Right lobe of liver (tissue), 6 donors: ENCODE data around the gene CLASP2. TPM values are rescaled to one million over a fixed set of nuclear protein-coding genes. Genes with fewer than 3 reads are reported as not detected.

ENCODE experiments used
- ATAC-seq, 4 donors: fragments of 200-7000 bp; cut with Tn5 transposase; one replicate each; pipeline ENCODE4 v1.9.1; 2020; ENCODE audit warnings: mild to moderate bottlenecking in 4 of 4, moderate library complexity in 4 of 4
- DNase-seq, 3 donors: peaks; one replicate each; pipeline ENCODE4 v3.0.0-alpha.2; 2020
- H3K27ac ChIP-seq, 3 donors: fragments of 200-600 bp; one replicate each; pipeline ENCODE4 v1.8.0; 2022
- H3K27me3 ChIP-seq, 2 donors: fragments of 200-600 bp; one replicate each; pipeline ENCODE4 v1.8.0; 2022
- H3K36me3 ChIP-seq, 4 donors: fragments of 200-600 bp; sonication (generic) in 1 of 4; one replicate each; pipeline versions ENCODE4 v1.5.1 to v1.8.0; 2017 to 2022; ENCODE audit warnings: control low read depth in 1 of 4
- H3K4me1 ChIP-seq, 4 donors: fragments of 200-600 bp; sonication (generic) in 1 of 4; one replicate each; pipeline versions ENCODE4 v1.5.1 to v1.8.0; 2017 to 2022; ENCODE audit warnings: control low read depth in 1 of 4
- H3K4me3 ChIP-seq, 3 donors: fragments of 200-600 bp; one replicate each; pipeline ENCODE4 v1.8.0; 2022
- H3K9me3 ChIP-seq, 4 donors: fragments of 200-600 bp; sonication (generic) in 1 of 4; one replicate each; pipeline versions ENCODE4 v1.5.1 to v1.8.0; 2017 to 2022; ENCODE audit warnings: control low read depth in 1 of 4
- POLR2A ChIP-seq: fragments of 450-650 bp; IDR thresholded peaks from one replicate; pipeline ENCODE4 v1.6.1; 2017; ENCODE audit warnings: antibody characterized with exemption, mild to moderate bottlenecking
- WGBS: methylation state at CpG from one replicate; pipeline ENCODE4 v1.1.6; 2018; ENCODE audit warnings: low coverage, low lambda C conversion rate; ENCODE audit not compliant: insufficient coverage; ENCODE audit errors: missing lambda C conversion rate; 5-methylcytosine and 5-hydroxymethylcytosine counted together
- intact Hi-C, 2 donors: fragments of 100-400 bp; cut with DNase I; formaldehyde crosslinking; loops; one replicate each; pipeline versions ENCODE4 v1.11.2 to v1.14.1; 2022
- total RNA-seq, 6 experiments: library from RNA; depleted of rRNA in 2 of 6; stranded (reverse); fragments of >200 nt in 2 of 6; fragmentation: NEBNext Ultra II Directional in 3 of 6; extraction: Animal tissue kit (Norgen Biotek cat#: 25700) in 3 of 6; gene quantifications; one replicate each; pipeline versions ENCODE4 v1.1.0 to v1.2.4, GENCODE V29; 2016 to 2023
- TF ChIP-seq, protein P1 (sequence below), 4 donors: fragments of 200-600 bp in 3 of 4; fragments of 450-650 bp in 1 of 4; IDR thresholded peaks; one replicate each; pipeline versions ENCODE4 v1.5.1 to v1.8.0; 2016 to 2022; ENCODE audit warnings: antibody characterized with exemption in 4 of 4, mild to moderate bottlenecking in 2 of 4
- donor health status: DM: no; HTN: yes; CAD: no.
- donor health status: DM: no; HTN: no; CAD: no.
- donor health status: DM: no; HTN: no; CAD: no.
- donor health status: DM: no; HTN: yes; CAD: no.
- donor health status: DM: no; HTN: yes; CAD: no.

The CLASP2 gene
- total RNA-seq, 6 experiments from 2014 or later: 15.0 to 19.2 (median 16.5) TPM

DNA sequence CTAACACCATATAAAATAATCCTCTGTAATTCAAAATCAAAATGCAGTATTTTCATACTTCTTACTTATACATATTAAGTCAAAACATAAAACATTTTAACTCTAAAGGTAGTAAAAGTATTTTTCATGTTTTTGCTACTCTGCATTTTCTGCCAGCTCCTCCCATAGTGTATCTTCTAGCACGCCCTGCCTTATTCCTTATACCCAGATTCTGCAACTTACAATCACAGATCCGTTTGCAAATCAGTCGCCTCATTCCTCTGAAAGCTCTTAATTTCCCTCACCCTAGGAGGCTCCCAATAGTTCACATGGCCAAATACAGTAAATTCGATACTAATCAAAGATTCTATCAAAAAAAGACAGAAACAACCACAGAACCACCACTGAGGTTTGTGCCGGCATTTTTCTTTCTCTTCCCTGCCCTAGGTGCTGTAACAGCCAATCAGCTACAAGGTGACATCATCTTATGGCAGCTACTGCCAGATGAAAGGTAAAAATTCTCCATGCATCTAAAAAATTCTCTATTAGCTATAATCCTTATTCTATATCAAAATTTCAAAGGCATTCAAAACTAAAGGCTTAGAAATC, 72.9 kb downstream of the CLASP2 start:
- H3K4me1 ChIP-seq: no peaks in the 10 kb centered on the region
- H3K36me3 ChIP-seq: no peaks in the 10 kb centered on the region
- 62% methylated on average over 5 of the region's 5 CpGs for WGBS
- no peaks in the 10 kb centered on the region for H3K9me3 ChIP-seq
- DNase-seq (no peak), ATAC-seq (peak in 2 of 4 donors; percentile 31 to 33)
- intact Hi-C loops: no loop called here
- TF ChIP-seq, protein P1, sequence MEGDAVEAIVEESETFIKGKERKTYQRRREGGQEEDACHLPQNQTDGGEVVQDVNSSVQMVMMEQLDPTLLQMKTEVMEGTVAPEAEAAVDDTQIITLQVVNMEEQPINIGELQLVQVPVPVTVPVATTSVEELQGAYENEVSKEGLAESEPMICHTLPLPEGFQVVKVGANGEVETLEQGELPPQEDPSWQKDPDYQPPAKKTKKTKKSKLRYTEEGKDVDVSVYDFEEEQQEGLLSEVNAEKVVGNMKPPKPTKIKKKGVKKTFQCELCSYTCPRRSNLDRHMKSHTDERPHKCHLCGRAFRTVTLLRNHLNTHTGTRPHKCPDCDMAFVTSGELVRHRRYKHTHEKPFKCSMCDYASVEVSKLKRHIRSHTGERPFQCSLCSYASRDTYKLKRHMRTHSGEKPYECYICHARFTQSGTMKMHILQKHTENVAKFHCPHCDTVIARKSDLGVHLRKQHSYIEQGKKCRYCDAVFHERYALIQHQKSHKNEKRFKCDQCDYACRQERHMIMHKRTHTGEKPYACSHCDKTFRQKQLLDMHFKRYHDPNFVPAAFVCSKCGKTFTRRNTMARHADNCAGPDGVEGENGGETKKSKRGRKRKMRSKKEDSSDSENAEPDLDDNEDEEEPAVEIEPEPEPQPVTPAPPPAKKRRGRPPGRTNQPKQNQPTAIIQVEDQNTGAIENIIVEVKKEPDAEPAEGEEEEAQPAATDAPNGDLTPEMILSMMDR (IDR thresholded peaks at IDR 0.05): no peak
- TF ChIP-seq POLR2A: no peak
- no peak overlapping the region for H3K27ac ChIP-seq
- no peaks in the 10 kb centered on the region for H3K27me3 ChIP-seq
- peak overlapping the region in 1 of 3 donors; percentile 12 for H3K4me3 ChIP-seq

DNA sequence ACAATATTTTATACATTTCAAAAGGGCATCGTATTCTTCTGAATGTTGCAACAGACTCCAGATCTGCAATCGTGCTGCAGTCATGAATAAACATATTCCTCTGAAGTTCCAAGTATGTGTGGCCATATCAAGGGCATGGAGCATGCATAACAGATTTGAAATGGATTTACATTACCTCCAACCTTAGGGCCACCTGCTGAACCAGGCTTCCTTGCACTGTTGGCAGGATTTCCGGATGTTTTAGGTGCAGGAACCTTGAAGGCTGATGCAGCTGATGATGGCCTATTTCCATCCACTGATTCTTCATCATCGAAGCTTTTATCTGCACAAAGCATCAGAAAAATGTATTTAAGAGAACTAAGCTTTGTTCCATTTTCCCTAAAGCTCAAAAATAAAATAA, 73.5 kb downstream of the CLASP2 start:
- DNase-seq: no peak
- Histone ChIP-seq H3K27ac (no peak overlapping the region), H3K4me1 (no peaks in the 10 kb centered on the region), H3K9me3 (no peaks in the 10 kb centered on the region), H3K27me3 (no peaks in the 10 kb centered on the region), H3K4me3 (no peak overlapping the region), H3K36me3 (no peaks in the 10 kb centered on the region)
- ATAC-seq: no peak
- intact Hi-C loops: no loop called here
- TF ChIP-seq, protein P1 (IDR thresholded peaks at IDR 0.05): no peak
- TF ChIP-seq POLR2A: no peak
- 69% methylated on average over 4 of the region's 4 CpGs for WGBS

DNA sequence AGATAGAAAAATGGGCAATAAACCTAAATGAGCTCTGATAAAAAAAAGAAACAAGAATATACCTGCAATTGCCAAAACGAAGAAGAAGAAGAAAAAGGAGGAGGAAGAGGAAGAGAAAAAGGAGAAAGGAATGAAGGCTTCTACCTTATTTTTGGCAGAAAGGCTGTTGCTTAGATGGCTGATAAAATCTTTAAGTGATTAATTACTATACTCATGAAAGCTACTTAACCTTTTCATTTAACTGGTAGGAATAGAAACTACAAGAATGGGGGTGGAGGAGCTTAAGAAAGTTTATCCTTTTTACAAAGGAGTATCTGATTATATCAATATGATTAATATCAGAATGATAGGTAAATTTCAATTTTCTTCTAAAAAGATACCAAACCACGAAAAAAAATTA, 75.2 kb downstream of the CLASP2 start:
- H3K27me3 ChIP-seq: no peaks in the 10 kb centered on the region
- DNase-seq (no peak), ATAC-seq (no peak)
- no peak overlapping the region for H3K4me3 ChIP-seq
- H3K27ac ChIP-seq: no peak overlapping the region
- no peaks in the 10 kb centered on the region for H3K9me3 ChIP-seq
- no peaks in the 10 kb centered on the region for H3K4me1 ChIP-seq
- no peaks in the 10 kb centered on the region for H3K36me3 ChIP-seq
- WGBS: 85% methylated on average over 2 of the region's 2 CpGs
- intact Hi-C loops: no loop called here
- no peak for TF ChIP-seq POLR2A
- TF ChIP-seq, protein P1 (IDR thresholded peaks at IDR 0.05): no peak

DNA sequence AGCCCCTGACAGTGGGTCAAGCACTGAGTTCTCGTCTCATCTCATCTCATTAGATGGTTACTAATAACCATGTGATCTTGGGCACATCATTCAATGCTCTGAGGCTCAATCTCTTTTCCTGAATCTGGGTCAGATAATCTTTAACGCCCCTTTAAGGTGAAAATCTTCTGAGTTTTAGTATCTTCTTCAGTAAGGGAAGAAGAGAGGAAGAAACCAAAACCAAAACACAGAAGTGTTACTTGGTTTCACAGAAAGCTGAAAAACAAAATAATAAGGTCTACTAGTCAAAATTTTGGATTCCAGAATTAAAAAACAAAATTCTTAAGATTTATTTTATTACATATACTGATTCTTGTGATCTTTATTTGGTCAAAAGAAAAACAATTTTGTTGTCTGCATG, 78.2 kb downstream of the CLASP2 start:
- intact Hi-C loops: loop anchor here (10.0 kb wide), 2 partner anchors 75 to 145 kb away; partner anchors contain the start of gene CLASP2 (in 1 of the 2)
- no peak overlapping the region for H3K27ac ChIP-seq
- H3K27me3 ChIP-seq: no peaks in the 10 kb centered on the region
- no peak for DNase-seq
- no peak for TF ChIP-seq POLR2A
- TF ChIP-seq, protein P1 (IDR thresholded peaks at IDR 0.05): no peak
- no peak overlapping the region for H3K4me3 ChIP-seq
- no peak for ATAC-seq
- H3K9me3 ChIP-seq: no peaks in the 10 kb centered on the region
- peaks cover 0 to 9% (median 0%) of the 10 kb centered on the region in 4 donors for H3K4me1 ChIP-seq
- 69% methylated on average over 2 of the region's 2 CpGs for WGBS
- H3K36me3 ChIP-seq: no peaks in the 10 kb centered on the region
